Measurements from ENCODE around the gene SLC23A1. TPM values are rescaled to one million over a fixed set of nuclear protein-coding genes. Genes with fewer than 3 reads are reported as not detected.

The SLC23A1 gene
- total RNA-seq, 1 experiment from 2014 or later = not detected

DNA sequence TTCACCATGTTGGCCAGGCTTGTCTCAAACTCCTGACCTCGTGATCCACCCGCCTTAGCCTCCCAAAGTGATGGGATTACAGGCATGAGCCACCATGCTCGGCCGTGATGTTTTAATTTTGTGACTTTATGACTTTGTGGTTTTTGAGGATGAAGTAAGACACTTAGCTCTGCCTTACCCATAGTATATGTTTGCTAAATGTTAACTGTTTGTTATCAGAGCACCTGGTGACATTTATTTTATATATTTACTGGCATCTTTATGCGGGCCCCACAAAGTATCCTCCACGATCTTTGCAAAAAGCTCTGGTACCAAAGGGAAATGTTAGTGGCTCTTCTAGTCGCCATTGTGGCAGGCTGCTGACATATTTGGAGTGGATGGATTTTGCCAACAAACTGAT, 6.7 kb downstream of the SLC23A1 start:
- Histone ChIP-seq H3K36me3 (ENCODE audit: control insufficient read depth, insufficient read depth, low read length) (0 out of 2 replicates have a peak, but pooled peaks cover 4% of the 10 kb centered on the region), H3K27ac (ENCODE audit: low read length) (no peak overlapping the region), H3K4me1 (ENCODE audit: control insufficient read depth, insufficient read depth, low read length) (peaks cover 9% of the 10 kb centered on the region), H3K27me3 (ENCODE audit: control insufficient read depth, insufficient read depth, low read length) (no peaks in the 10 kb centered on the region), H3K9me3 (ENCODE audit: control insufficient read depth, insufficient read depth, low read depth, low read length) (no peaks in the 10 kb centered on the region), H3K4me3 (ENCODE audit: low read depth in 2 of 2, low read length in 2 of 2) (no peak overlapping the region)
- intact Hi-C loops (cut with micrococcal nuclease; ENCODE audit: unreplicated experiment) (no loop called here), in situ Hi-C loops (cut with HindIII; ENCODE audit: low pct_unique_long_range_greater_than_20kb, low sequenced_read_pairs) (no loop called here)
- TF ChIP-seq, protein P1, sequence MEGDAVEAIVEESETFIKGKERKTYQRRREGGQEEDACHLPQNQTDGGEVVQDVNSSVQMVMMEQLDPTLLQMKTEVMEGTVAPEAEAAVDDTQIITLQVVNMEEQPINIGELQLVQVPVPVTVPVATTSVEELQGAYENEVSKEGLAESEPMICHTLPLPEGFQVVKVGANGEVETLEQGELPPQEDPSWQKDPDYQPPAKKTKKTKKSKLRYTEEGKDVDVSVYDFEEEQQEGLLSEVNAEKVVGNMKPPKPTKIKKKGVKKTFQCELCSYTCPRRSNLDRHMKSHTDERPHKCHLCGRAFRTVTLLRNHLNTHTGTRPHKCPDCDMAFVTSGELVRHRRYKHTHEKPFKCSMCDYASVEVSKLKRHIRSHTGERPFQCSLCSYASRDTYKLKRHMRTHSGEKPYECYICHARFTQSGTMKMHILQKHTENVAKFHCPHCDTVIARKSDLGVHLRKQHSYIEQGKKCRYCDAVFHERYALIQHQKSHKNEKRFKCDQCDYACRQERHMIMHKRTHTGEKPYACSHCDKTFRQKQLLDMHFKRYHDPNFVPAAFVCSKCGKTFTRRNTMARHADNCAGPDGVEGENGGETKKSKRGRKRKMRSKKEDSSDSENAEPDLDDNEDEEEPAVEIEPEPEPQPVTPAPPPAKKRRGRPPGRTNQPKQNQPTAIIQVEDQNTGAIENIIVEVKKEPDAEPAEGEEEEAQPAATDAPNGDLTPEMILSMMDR (IDR thresholded peaks at IDR 0.05) = no peak
- TF ChIP-seq, protein P2, sequence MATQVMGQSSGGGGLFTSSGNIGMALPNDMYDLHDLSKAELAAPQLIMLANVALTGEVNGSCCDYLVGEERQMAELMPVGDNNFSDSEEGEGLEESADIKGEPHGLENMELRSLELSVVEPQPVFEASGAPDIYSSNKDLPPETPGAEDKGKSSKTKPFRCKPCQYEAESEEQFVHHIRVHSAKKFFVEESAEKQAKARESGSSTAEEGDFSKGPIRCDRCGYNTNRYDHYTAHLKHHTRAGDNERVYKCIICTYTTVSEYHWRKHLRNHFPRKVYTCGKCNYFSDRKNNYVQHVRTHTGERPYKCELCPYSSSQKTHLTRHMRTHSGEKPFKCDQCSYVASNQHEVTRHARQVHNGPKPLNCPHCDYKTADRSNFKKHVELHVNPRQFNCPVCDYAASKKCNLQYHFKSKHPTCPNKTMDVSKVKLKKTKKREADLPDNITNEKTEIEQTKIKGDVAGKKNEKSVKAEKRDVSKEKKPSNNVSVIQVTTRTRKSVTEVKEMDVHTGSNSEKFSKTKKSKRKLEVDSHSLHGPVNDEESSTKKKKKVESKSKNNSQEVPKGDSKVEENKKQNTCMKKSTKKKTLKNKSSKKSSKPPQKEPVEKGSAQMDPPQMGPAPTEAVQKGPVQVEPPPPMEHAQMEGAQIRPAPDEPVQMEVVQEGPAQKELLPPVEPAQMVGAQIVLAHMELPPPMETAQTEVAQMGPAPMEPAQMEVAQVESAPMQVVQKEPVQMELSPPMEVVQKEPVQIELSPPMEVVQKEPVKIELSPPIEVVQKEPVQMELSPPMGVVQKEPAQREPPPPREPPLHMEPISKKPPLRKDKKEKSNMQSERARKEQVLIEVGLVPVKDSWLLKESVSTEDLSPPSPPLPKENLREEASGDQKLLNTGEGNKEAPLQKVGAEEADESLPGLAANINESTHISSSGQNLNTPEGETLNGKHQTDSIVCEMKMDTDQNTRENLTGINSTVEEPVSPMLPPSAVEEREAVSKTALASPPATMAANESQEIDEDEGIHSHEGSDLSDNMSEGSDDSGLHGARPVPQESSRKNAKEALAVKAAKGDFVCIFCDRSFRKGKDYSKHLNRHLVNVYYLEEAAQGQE (IDR thresholded peaks at IDR 0.05; ENCODE audit: insufficient read depth in 1 of 2, low read depth in 2 of 2, low read length in 1 of 2) = no peak
- TF ChIP-seq TCF7L2 (IDR thresholded peaks at IDR 0.05; ENCODE audit: low read depth, low read length) (no peak), POLR2AphosphoS5 (IDR thresholded peaks at IDR 0.05; ENCODE audit: low read depth, low read length) (no peak), SIN3A (IDR thresholded peaks at IDR 0.05; ENCODE audit: borderline replicate concordance, insufficient read depth, low read depth, low read length) (no peak)
- no peak for DNase-seq (ENCODE audit: low read depth, low spot score)
- ATAC-seq = no peak
- ChIA-PET POLR2A (no interaction called here), CTCF (no interaction called here)
- BruUV-seq (replicated peaks) = no TSS peak

DNA sequence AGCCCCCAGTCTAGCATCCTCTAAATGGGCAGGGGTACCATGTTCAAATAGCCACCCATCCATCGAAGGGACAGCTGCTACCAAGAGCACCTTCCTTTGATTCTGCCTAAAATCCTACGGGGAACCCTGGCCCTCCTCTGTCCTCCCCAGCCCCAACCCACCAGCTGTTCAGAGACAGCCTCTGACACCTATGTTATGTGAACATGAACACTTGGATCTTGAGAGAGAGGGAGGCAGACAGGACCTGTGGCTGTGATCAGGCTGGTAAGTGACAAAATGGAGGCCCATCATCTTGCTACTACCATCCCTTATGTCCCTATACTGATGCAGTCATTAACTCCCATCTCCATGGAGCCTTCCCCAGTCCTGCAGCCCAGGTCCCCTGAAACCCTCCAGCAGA, 8.2 kb downstream of the SLC23A1 start:
- Histone ChIP-seq H3K27ac (ENCODE audit: low read length) (no peak overlapping the region), H3K36me3 (ENCODE audit: control insufficient read depth, insufficient read depth, low read length) (peaks cover 7% of the 10 kb centered on the region; the same call in 1 of the 2 replicates), H3K27me3 (ENCODE audit: control insufficient read depth, insufficient read depth, low read length) (no peaks in the 10 kb centered on the region), H3K4me1 (ENCODE audit: control insufficient read depth, insufficient read depth, low read length) (peaks cover 9% of the 10 kb centered on the region), H3K4me3 (ENCODE audit: low read depth in 2 of 2, low read length in 2 of 2) (no peak overlapping the region), H3K9me3 (ENCODE audit: control insufficient read depth, insufficient read depth, low read depth, low read length) (no peaks in the 10 kb centered on the region)
- ChIA-PET CTCF (no interaction called here), POLR2A (no interaction called here)
- ATAC-seq = no peak
- TF ChIP-seq, protein P2 (IDR thresholded peaks at IDR 0.05; ENCODE audit: insufficient read depth in 1 of 2, low read depth in 2 of 2, low read length in 1 of 2) = no peak
- no peak for TF ChIP-seq TCF7L2 (IDR thresholded peaks at IDR 0.05; ENCODE audit: low read depth, low read length)
- TF ChIP-seq POLR2AphosphoS5 (IDR thresholded peaks at IDR 0.05; ENCODE audit: low read depth, low read length) = no peak
- TF ChIP-seq, protein P1 (IDR thresholded peaks at IDR 0.05) = no peak
- TF ChIP-seq SIN3A (IDR thresholded peaks at IDR 0.05; ENCODE audit: borderline replicate concordance, insufficient read depth, low read depth, low read length) = no peak
- no TSS peak for BruUV-seq (replicated peaks)
- intact Hi-C loops (cut with micrococcal nuclease; ENCODE audit: unreplicated experiment) = no loop called here
- no peak for DNase-seq (ENCODE audit: low read depth, low spot score)
- in situ Hi-C loops (cut with HindIII; ENCODE audit: low pct_unique_long_range_greater_than_20kb, low sequenced_read_pairs) = no loop called here

Measured in Panc1 (cell line).